Vagina (tissue), 2 donors: Measurements from ENCODE around the gene KDM8.

Experiments
- POLR2A ChIP-seq, 2 donors: fragments of 450-650 bp; IDR thresholded peaks; one replicate each; pipeline ENCODE4 v1.6.1; 2017; ENCODE audit warnings: antibody characterized with exemption in 2 of 2, mild to moderate bottlenecking in 2 of 2, moderate library complexity in 2 of 2
- POLR2AphosphoS5 ChIP-seq, 2 donors: sonication (generic); formaldehyde crosslinking; IDR thresholded peaks; one replicate each; pipeline ENCODE4 v1.9.0; 2017; ENCODE audit warnings: antibody characterized with exemption in 2 of 2, mild to moderate bottlenecking in 2 of 2, low read depth in 1 of 2; ENCODE audit not compliant: insufficient read depth in 1 of 2

DNA sequence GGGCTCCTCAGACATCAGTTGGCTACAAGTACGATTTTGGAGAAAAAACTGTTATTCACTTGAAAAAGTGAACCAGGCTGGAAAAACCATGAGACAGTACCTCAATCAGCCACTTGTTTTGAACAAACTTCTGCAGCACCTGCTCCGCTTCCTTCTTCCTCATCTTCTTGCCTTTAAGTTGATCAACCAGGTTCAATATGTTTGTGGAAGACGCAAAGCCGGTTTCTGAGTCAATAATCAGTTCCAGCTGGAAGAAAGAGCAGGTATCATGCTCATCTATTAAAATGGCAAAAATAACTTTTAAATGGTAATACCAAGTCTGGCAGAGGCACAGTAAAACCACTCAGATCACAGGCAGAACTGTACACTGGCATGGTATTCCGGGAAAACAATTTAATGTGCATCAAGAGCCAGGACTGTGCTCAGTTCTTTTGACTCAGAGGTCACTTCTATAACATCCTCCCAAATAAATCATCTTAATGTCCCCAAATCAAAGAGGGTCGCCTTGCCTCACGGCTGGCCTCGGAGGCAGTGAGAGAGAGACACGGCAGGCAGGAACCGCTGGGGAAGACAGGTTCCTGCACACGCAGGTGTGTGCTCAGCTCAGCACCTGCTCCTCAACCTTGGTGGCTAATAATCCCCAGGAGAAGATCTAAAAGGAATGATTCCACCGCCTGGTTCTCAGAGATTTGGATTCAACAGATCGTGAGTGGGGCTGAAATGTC is 29.7 kb downstream of the KDM8 start:
- no peak for TF ChIP-seq POLR2A (IDR thresholded peaks at IDR 0.05)
- TF ChIP-seq POLR2AphosphoS5 (IDR thresholded peaks at IDR 0.05; ENCODE audit: insufficient read depth in 1 of 2, low read depth in 1 of 2), result no peak
